Activated CD8-positive, alpha-beta T cell treated with anti-CD3 and anti-CD28 coated beads for 36 hours (primary cell): ENCODE data around the gene ERG. TPM values are rescaled to one million over a fixed set of nuclear protein-coding genes. Genes with fewer than 3 reads are reported as not detected.

Experiments
- ATAC-seq: fragments of 200-7000 bp; cut with Tn5 transposase; one replicate; pipeline ENCODE4 v1.10.0; 2021; ENCODE audit warnings: mild to moderate bottlenecking, moderate library complexity
- CTCF ChIA-PET: fragments of 350-600 bp; sonication (Branson Sonifier 250); formaldehyde crosslinking; loops from one replicate; lab custom pipeline; 2021; ENCODE audit warnings: antibody characterized with exemption; lab: Charles Lee
- POLR2A ChIA-PET: fragments of 350-600 bp; sonication (Branson Sonifier 250); formaldehyde crosslinking; loops from one replicate; lab custom pipeline; 2021; ENCODE audit warnings: antibody characterized with exemption; lab: Charles Lee
- DNase-seq: peaks from one replicate; pipeline ENCODE4 v3.0.0-alpha.2; 2020
- H3K27ac Mint-ChIP-seq: one replicate; pipeline ENCODE4 v1.8.0; 2021; ENCODE audit warnings: mild to moderate bottlenecking, mixed read lengths
- H3K27me3 Mint-ChIP-seq: one replicate; pipeline ENCODE4 v1.8.0; 2021; ENCODE audit warnings: mixed read lengths
- H3K36me3 Mint-ChIP-seq: one replicate; pipeline ENCODE4 v1.8.0; 2021; ENCODE audit warnings: low read depth, mixed read lengths
- H3K4me1 Mint-ChIP-seq: one replicate; pipeline ENCODE4 v1.8.0; 2021; ENCODE audit warnings: low read depth, mixed read lengths
- H3K4me3 Mint-ChIP-seq: one replicate; pipeline ENCODE4 v1.8.0; 2021; ENCODE audit warnings: mild to moderate bottlenecking, moderate library complexity, mixed read lengths
- H3K9me3 Mint-ChIP-seq: one replicate; pipeline ENCODE4 v1.8.0; 2021; ENCODE audit warnings: mixed read lengths
- CTCF ChIP-seq: fragments of 200-600 bp; IDR thresholded peaks from one replicate; pipeline ENCODE4 v1.8.0; 2022; ENCODE audit warnings: antibody characterized with exemption, mild to moderate bottlenecking
- intact Hi-C: fragments of 100-400 bp; cut with micrococcal nuclease; formaldehyde crosslinking; loops from one replicate; pipeline ENCODE4 v1.10.0; 2022
- total RNA-seq, 2 experiments: library from RNA; stranded (reverse); gene quantifications; one replicate each; pipeline ENCODE4 v1.2.3, GENCODE V29; 2021

ERG gene
- total RNA-seq, 2 experiments from 2014 or later, result not detected

- H3K4me3 Mint-ChIP-seq, result no peak overlapping the region
- no peak for TF ChIP-seq CTCF
- no peak overlapping the region for H3K27ac Mint-ChIP-seq
- ChIA-PET POLR2A (interaction anchor here (0.8 kb wide), 1 partner anchor 523 kb away, joined by 3 read pairs; no protein-coding TSS in a partner anchor), CTCF (interaction anchor here (1.2 kb wide), 1 partner anchor 20 kb away, joined by 5 read pairs; no protein-coding TSS in a partner anchor)
- no peaks in the 10 kb centered on the region for H3K4me1 Mint-ChIP-seq
- H3K9me3 Mint-ChIP-seq, result no peaks in the 10 kb centered on the region
- no peak for DNase-seq
- H3K36me3 Mint-ChIP-seq, result no peaks in the 10 kb centered on the region
- intact Hi-C loops, result no loop called here
- ATAC-seq, result no peak
- peaks cover 4% of the 10 kb centered on the region for H3K27me3 Mint-ChIP-seq
Observed at GRCh38 chr21:38376235-38376634, 122.0 kb downstream of the ERG start.

- POLR2A ChIA-PET, result no interaction called here
- H3K36me3 Mint-ChIP-seq, result no peaks in the 10 kb centered on the region
- H3K4me1 Mint-ChIP-seq, result no peaks in the 10 kb centered on the region
- intact Hi-C loops, result no loop called here
- TF ChIP-seq CTCF, result no peak
- H3K4me3 Mint-ChIP-seq, result no peak overlapping the region
- no peak overlapping the region for H3K27ac Mint-ChIP-seq
- no peaks in the 10 kb centered on the region for H3K27me3 Mint-ChIP-seq
- CTCF ChIA-PET, result no interaction called here
- no peak for DNase-seq
- ATAC-seq, result no peak
- no peaks in the 10 kb centered on the region for H3K9me3 Mint-ChIP-seq
Observed at GRCh38 chr21:38367646-38368045, 130.6 kb downstream of the ERG start.

GRCh38 chr21:38365521-38365920 is 132.8 kb downstream of the ERG start:
- no peak for TF ChIP-seq CTCF
- intact Hi-C loops, result no loop called here
- CTCF ChIA-PET, result no interaction called here

GRCh38 chr21:38363693-38364092 is 134.6 kb downstream of the ERG start:
- Mint-ChIP-seq H3K27me3 (peaks cover 3% of the 10 kb centered on the region), H3K4me1 (no peaks in the 10 kb centered on the region), H3K9me3 (no peaks in the 10 kb centered on the region), H3K36me3 (no peaks in the 10 kb centered on the region), H3K27ac (no peak overlapping the region), H3K4me3 (no peak overlapping the region)
- ATAC-seq (no peak), DNase-seq (no peak)
- ChIA-PET POLR2A (no interaction called here), CTCF (no interaction called here)
- TF ChIP-seq CTCF, result no peak
- intact Hi-C loops, result no loop called here

More at GRCh38 chr21:38365521-38365920, 132.8 kb downstream of the ERG start:
- H3K4me1 Mint-ChIP-seq, result no peaks in the 10 kb centered on the region
- no peak for ATAC-seq
- no peak overlapping the region for H3K27ac Mint-ChIP-seq
- H3K4me3 Mint-ChIP-seq, result no peak overlapping the region
- H3K9me3 Mint-ChIP-seq, result no peaks in the 10 kb centered on the region
- H3K36me3 Mint-ChIP-seq, result no peaks in the 10 kb centered on the region
- POLR2A ChIA-PET, result no interaction called here
- H3K27me3 Mint-ChIP-seq, result no peaks in the 10 kb centered on the region
- no peak for DNase-seq

GRCh38 chr21:38361324-38361723 is 137.0 kb downstream of the ERG start:
- ATAC-seq (no peak), DNase-seq (no peak)
- TF ChIP-seq CTCF, result no peak
- H3K27ac Mint-ChIP-seq, result no peak overlapping the region
- intact Hi-C loops, result no loop called here
- no peak overlapping the region for H3K4me3 Mint-ChIP-seq
- H3K27me3 Mint-ChIP-seq, result peaks cover 5% of the 10 kb centered on the region
- no peaks in the 10 kb centered on the region for H3K36me3 Mint-ChIP-seq
- no peaks in the 10 kb centered on the region for H3K9me3 Mint-ChIP-seq
- POLR2A ChIA-PET, result no interaction called here
- H3K4me1 Mint-ChIP-seq, result no peaks in the 10 kb centered on the region
- CTCF ChIA-PET, result no interaction called here
